GM04504 (cell line): ENCODE data around the gene C13orf46.

Experiments
- DNase-seq: peaks from one replicate; pipeline ENCODE4 v3.0.0-alpha.2; 2012; ENCODE audit warnings: low read depth

The C13orf46 gene

DNA sequence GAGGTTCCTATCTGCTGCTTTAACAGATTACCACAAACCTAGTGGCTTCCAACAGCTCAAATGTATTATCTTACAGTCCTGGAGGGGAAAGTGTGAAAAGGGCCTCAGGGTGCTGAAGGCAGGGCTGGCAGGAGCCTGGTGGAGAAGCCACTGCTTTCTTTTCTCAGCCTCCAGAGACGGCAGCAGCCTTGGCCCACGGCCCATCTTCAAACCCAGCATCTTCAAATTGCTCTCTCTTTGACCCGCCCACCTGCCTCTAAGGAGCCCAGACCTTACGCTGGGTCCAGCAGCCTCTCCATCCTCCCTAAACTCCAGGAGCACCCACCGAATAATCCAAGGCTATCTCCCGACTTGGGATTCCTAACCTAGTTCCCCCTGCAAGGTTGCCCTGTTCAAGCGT is 35.6 kb downstream of the C13orf46 start:
- no peak for DNase-seq

DNA sequence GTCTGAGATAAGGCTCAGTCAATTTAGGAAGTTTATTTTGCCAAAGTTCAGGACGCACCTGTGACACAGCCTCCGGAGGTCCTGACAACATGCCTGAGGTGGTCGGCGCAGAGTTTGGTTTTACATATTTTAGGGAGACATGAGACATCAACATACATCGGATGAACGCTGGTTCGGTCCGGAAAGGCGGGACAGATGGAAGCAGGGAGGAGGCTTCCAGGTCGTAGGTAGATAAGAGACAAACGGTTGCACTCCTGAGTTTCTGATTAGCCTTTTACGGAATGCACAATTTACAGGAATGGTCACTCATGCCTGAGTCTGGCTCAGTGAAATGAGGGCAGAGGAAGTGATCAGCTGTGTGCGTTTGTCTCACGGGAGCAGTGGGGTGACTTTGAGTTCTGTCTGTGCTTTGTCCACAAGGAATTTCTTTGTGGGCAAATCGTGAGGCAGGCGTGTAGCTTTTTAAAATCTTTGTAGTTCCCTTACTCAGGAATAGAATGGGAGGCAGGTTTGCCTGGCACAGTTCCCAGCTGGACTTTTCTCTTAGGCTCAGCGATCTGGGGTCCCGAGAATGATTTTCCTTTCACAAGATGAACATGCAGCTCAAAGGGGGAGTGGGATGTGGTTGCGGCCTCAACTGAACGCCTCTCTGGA is 36.2 kb downstream of the C13orf46 start:
- DNase-seq, result no peak

DNA sequence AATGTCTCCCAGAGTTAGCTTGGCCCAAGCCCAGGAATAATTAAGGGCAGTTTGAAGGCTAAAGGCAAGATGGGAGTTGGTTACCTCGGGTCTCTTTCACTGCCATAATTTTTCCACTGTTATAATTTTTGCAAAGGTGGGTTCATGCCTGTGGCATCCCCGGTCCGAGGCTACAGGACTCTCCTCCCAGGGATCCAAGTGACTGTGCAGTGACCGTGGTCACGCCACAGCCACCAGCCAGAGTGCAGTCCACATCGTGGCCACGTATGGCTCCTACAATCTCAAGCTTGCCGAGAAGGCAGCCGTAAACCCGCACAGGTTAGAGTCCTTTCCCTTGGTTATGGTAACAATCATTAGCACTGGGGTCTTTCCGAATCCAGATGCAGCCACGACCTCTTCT is 36.8 kb downstream of the C13orf46 start:
- DNase-seq, result no peak

DNA sequence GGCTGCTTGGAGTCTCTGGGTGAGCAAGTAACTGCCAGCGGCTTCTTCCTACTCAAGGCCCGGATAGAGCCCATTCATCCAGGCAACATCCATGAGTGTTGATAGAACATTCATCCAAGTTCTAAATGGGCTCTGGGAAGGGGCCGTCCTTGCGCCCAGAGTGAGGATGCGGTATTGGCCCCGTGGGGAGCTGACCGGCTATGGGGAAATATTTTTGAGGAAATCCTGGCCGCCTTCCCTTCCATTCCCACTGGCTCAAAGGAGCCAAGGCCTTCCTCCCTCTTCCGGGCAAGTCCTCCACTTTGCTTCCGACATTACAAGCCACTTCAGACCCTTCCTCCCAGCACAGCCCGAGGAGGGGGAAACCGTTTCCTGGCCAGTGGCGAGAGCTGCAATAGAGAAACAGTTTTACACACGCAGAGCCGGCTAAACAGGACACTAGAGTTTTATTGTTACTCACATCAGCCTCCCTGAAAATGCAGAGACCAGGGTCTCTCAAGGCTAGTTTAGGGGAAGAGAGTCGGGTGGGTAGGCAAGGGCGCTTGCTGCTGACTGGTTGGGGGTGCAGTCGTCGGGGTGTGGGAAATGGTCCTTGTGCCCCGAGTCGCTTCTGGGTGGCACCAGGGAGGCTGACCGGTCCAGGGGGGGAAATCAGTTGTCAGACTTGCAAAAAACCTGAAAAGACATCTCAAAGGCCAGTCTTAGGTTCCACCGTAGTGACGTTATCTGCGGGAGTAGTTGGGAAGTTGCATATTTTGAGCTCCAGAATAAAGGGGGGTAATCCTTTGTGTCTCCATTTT is 37.5 kb downstream of the C13orf46 start:
- no peak for DNase-seq

DNA sequence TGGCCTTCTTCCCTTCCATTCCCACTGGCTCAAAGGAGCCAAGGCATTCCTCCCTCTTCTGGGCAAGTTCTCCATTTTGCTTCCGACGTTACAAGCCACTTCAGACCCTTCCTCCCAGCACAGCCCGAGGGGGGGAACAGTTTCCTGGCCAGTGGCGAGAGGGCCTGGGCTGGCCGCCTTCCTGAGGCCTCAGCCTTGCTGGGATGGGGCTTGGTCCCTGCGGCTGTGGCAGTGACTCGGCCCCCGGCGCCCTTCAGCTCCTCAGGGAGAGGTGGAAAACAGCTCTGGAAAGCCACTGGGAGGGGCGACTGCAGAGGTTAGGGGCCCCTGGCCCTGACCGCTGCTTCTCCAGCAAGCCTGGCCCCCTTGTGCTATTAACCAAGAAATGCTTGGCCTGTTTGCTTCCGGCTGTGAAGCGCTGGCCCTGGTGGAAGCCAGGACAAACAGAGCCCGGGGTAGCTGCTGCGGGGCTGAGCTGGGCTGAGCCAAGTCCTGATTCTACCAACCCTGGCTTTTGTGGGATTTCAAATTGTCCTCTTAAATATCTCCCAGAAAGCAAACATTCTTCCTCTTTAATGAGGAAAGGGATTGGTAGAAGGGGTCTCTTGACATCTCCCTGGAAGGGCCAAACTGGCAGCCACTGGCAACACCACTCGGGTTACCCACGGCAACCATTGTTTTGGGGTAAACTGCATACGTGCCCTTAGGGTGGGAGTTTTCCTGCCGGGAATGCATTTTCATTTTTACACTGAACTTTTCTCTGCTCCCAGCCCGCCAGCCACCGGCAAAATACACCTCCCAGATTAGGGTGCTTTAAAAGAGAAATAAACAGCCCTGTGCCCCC is 38.7 kb downstream of the C13orf46 start:
- no peak for DNase-seq

DNA sequence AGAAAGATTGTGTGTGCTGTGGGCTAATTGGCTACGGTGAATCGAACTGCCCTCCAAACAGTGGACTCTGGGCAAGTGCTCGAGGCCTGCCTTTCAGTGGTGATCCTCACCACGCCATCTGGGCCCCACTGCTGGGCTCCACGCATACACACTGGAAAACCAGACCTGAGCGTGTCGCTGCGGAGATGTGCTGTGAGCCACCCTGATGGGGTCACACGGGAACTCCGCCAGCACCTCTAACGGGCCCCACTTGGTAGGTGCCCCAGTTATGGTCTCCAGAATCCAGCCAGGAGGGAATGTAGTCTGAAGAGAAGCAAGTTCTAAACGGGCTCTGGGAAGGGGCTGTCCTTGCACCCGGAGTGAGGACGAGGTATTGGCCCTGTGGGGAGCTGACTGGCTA is 39.3 kb downstream of the C13orf46 start:
- DNase-seq, result no peak

DNA sequence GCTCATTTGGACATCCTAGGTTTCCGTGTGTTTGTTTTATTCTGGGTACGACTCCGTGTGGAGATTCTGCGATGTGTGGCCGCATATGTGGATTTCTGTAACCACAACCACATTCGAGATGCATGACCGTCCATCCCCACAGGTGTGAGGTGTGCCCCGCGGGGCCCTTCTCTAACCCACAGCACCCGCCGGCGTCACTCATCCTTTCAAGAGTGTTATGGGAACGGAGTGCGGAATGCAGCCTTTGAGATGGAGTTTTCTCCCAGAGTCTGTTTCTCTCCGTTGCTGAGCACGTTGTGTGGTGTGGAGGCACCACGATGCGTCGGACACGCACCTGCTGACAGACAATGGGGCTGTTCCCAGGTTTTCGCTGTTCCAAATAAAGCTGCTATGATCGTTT is 40.0 kb downstream of the C13orf46 start:
- DNase-seq, result no peak

DNA sequence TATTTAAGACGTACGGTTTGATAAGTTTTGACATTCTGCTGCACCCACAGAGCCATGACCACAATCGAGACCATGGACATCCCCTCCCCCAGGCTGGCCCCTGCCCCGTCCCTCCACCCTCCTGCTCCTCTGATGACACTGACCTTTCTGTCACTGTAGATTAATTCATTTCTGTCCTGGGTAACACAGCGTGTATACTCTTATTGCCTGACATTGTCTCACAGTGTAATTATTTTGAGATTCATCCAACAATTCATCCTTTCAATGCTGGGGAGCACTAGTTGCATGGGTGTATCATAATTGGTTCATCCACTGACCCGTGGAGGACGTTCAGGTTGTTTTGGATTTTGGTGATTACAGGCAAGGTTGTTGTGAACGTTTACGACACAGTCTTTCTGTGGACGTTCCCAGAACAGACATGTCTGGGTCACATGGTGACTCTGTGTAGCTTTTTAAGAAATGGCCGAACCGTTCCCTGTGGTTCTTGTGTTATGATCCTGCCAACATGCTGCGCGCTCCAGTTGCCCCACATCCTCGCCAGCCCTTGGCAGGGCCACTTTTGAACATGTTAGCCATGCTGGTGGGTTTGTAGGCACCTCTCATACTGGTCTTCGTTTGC is 41.9 kb downstream of the C13orf46 start:
- DNase-seq, result no peak

DNA sequence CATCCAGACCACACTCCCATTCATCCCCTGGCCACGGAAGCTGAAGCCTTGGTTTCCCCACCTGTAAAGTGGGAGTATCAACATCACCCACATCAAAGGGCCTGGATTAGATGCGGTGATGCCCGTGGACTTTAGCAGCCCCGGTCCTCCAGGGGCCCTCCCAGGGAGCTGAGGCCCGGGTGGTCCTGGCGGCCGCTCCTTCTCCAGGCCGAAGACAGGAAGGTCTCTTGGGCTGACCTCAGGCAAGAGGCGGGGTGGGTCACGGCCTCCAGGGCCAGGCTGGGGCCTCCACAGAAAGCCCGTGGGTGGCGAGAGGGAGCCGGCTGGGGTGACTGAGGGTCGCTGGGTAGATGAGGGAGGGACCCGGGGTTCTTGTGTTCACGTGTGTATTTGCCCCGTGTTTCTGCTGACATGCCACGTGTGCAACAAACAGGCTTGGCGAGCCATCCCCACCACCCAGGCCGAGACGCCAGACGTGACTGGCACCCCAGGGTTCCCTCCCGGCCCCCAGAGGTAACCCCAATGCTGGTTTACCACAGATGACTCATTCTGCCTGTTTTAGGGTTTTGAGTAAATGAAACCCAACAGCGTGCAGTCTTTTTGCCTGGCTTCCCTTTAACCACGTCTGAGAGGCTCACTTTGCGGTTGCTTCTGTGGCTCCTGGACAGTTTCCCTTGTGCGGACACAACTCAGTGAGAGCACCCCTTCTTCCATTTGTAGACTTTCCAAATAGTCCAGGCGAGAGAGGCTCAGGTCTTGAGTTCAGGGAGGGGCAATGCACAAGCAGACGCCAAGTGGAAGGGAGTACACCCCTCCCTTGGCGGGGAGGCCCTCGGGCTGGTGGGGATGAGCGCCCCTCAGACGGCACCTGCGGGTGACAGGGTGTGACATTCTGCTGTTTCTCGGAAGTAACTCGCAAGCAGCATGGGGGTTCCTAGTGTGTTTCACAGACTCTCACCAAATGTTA is 42.9 kb downstream of the C13orf46 start:
- no peak for DNase-seq

DNA sequence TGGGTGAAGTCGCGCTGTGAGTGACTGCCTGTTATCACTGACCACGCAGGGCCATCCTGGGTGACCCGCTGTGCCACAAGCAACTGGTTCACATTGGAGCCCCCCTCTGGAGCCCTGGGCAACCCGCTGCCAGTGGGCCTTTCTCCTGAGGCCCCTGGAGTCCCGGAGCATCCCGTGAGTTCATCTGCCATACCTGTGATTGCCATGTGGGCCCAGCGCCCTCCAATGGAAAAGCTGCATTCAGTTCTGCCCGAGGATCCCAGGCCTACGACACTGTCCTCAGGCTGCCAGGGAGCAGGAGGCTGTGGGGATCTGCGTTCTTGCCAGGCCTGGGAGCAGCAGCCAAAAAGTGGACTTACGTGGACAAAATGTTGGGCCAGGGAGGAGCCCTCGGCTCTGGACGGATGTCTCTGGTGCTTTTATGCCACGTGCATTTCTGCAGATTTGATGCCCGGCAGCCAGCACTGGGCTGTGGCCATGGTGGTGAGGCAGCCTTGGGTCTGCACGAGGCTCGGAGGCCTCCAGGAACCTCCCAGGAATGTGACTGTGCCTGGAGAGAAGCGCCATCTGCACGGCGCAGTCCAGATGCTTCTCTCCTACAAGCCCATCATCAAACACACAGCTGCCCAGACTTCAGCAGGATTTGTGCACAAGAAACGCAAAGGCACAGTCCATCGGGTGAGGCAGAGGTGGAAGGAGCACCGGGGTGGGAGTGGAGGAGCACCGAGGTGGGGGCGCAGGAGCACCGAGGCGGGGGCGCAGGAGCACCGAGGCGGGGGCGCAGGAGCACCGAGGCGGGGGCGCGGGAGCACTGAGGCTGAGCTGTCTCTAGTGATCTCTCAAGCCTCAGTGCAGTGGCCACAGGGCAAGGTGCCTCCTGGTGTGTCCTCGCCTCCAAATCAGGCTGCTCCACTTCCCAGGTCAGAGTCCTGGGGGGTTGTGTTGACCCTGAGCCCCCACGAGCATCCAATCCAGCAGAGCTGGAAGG is 44.0 kb downstream of the C13orf46 start:
- DNase-seq, result no peak

DNA sequence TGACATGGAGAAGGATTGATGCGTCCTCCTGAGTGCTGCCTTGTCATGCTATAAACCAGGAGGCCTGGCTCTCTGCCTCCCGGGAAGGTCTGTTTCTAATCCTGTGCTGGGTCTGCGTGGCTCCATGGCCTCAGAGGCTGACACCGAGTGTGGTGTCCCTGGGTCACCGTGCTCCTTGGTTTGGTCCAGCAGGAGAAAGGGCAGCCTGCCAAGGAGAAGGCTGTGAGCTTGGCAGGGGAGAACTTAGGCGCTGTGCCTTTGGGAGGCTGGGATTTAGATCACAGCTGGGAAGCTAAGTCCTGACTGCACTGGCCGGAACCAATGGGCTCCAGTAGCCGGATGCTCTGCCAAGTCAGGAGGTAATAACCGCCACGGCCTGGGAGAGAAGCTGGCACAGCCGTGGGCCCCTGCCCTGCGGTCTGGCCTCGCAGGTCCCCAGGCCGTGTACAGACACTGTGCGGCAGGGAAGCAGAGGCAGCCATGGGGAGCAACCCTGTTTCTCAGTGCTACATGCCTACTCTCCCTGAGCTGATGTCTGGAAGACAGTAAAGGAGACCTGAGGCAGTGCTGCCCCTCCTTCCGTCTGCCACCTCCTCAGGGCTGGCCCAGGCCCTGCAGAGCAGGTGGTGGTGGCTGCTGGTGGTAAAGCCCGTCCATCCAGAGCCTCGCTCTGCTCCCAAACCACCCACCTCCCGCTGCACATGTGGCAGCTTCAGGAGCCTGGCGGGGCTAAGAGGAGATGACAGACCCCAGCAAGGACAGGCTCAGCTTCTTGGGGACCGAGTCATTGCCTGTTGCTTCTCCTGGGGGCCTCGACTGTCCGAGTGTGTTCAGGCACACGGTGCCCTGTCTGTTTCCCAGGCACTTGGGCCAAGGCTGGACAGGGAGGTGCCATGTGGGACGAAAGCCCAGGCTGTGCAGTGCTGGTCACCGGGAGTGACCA is 44.9 kb downstream of the C13orf46 start:
- DNase-seq, result peak; percentile 95

DNA sequence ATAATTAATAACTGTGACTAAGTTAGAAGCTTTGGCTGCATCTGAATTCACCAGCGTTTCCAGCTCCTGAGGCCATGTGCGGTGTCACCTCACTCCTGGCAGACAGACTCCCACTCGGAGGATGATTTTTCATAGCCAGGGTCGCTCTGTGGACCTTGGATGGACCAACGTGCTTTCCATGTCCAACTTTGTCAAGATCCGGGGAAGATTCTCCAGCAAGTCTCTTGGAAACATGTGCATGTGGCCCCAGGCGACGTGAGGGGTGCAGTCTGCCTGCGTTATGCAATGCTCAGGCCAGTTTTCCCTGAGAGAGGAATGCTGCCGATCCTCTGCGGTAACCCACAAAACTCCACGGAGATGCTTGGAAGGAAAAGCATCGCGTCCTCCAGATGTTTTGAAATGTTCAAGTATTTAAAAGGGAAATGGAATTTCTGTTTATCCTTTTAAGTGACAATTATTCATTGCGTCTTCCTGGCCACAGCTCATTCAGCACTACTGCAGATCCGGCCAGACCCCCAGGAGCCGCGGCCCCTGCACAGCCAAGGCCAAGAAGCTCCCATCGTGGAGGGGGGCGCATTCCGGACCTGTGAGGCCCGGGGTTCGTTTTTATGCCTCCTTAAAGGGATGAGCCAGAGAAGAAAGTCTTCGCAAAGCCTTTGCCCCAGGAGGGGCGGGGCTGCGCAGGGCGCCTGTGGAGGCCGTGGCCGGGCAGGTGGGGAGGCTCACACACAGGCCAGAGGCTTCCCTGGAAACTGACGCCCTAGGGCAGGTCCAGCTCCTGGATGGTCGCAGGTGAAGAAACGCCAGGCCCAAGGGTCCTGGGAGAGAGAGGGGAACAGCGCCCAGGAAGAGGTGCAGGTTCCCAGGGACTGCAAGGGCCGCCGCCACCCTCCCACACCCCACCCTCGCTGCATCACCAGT is 46.0 kb downstream of the C13orf46 start:
- DNase-seq, result peak; percentile 98

DNA sequence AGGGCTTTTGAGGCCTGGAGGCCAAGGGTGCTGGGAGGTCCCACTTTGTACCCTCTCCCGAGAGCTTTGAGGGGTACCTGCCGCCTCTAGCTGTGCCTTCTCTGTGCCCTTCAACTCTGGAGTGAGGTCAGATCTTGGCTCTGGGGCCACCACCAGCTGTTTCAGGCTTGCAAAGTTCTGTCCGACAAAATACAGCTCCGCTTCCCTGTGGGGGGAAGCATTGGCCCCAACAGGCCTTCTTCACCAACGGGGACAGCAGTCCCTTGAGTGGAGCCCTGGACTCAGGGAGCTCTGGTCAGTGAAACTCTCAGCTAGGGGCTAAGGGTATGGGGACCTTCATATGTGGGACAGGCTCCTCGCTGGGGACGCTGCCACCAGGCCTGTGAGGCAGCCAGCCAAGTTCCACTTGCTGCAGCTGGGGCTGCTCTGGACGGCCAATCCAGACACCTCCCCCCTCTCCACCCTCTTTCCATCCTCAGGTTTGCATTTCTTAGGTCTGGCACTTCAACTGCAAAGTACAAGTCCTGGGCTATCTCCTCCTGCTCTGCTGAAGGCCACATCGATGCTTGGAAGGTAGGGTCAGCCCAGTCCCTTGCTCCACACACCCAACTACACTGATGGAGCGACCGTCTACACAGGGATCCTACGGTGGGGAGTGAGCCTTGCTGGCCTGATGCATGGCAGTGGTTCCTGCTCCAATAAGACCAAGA is 46.8 kb downstream of the C13orf46 start:
- no peak for DNase-seq

DNA sequence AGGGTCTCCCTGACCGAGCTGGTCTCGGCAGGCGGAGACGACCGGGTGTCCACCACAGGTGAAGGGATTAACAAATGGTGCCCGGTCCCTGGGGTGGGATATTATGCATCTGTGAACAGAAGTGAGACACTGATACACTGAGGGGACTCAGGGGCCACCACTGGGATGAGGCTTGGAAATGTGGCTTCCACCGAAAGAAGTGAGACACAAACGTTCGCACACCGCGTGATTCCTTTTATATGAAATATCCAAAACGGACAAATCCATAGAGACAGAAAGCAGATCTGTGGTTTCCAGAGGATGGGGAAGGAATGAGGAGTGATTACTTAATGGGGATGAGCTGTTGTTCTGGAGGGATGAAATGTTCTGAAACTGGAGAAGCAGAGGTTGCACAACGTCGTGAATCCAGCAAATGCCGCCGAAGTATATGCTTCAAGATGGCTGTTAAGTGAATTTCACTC is 47.5 kb downstream of the C13orf46 start:
- peak; percentile 71 for DNase-seq

DNA sequence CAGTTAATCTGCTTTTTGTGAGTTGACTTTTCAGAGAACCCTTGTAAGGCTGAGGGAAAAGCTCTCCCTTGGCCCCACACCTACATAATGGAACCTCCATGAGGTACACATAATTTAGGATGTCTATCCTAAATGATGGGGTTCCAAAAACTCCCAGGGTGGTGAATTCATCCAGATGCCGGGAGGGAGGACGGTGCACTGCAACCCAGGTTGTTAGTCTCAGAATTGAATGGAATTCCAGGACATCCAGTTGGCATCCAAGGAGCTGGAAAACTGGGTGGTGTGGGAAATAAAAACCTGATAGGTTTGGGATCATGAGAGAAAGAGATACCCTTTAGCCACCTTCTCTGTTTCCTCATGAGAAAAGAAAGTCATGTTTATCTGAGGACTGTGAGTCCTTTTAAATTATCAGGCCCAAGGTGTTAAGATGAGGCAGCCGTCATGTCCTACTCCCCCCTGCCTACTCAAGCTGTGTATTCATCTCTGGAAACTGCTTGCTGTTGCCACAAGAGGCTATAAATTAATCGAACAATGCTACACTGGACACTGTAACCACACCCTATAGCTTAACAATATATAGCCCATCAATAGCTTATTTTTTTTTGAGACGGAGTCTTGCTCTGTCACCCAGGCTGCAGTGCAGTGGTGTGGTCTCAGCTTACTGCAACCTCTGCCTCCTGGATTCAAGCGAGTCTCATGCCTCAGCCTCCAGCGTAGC is 49.5 kb downstream of the C13orf46 start:
- DNase-seq, result no peak

DNA sequence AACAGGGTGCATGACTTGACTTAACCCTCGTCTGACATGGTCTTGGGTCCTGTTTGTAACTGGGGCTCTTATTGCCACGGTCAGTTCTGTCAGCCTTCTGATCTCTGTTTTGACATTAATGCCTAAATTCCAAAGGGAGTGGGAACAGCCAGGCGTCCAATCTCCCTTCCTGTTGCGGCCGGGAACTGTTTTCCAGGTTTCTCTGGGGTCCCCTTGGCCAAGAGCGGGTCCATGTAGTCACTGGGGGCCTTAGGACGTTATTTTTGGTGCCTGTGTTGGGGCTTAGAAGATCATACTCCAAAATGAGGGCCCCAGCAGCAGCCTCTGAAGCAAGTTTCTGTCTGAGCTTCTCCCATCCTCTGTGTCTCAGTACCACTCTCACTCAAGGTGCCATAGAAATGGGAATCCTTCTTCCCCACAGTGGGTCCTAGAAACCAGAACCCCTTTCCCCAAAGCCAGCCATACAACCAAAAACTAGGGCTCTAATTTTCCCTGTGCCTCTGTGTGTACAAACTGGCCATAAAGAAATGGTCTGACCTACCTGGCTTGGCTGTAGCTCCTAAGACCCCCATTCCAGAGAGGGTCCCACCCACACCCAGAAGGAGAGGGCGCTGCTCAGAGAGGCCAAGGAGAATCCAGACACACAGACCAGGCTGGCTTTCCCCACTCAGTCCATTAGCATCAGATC is 50.4 kb downstream of the C13orf46 start:
- no peak for DNase-seq
